GM18861 (cell line): Measurements from ENCODE around the gene MAD1L1.

Experiments
- ATAC-seq: cut with Tn5 transposase; IDR thresholded peaks from one replicate; pipeline ENCODE4 v1.9.1; 2021; ENCODE audit not compliant: unreplicated experiment

The MAD1L1 gene

GRCh38 chr7:1922870-1923236, 309.9 kb downstream of the MAD1L1 start:
- no peak for ATAC-seq

- ATAC-seq, result no peak
These were observed 310.5 kb downstream of the MAD1L1 start for GRCh38 chr7:1922071-1922869.

GRCh38 chr7:1920881-1921280, 311.9 kb downstream of the MAD1L1 start:
- no peak for ATAC-seq

- ATAC-seq, result peak; percentile 66
These were observed 312.5 kb downstream of the MAD1L1 start for GRCh38 chr7:1920266-1920681.

GRCh38 chr7:1919539-1920265, 313.0 kb downstream of the MAD1L1 start:
- no peak for ATAC-seq

- ATAC-seq, result no peak
These were observed 313.7 kb downstream of the MAD1L1 start for GRCh38 chr7:1918881-1919525.

- ATAC-seq, result no peak
These were observed 314.6 kb downstream of the MAD1L1 start for GRCh38 chr7:1918063-1918645.

- ATAC-seq, result no peak
These were observed 315.3 kb downstream of the MAD1L1 start for GRCh38 chr7:1917221-1918062.

- ATAC-seq, result no peak
These were observed 316.2 kb downstream of the MAD1L1 start for GRCh38 chr7:1916601-1916970.

- no peak for ATAC-seq
These were observed 316.7 kb downstream of the MAD1L1 start for GRCh38 chr7:1915956-1916600.

- ATAC-seq, result no peak
These were observed 317.4 kb downstream of the MAD1L1 start for GRCh38 chr7:1915326-1915725.

GRCh38 chr7:1914743-1915142, 318.0 kb downstream of the MAD1L1 start:
- no peak for ATAC-seq

GRCh38 chr7:1914321-1914720, 318.4 kb downstream of the MAD1L1 start:
- no peak for ATAC-seq

GRCh38 chr7:1913466-1914282, 319.1 kb downstream of the MAD1L1 start:
- ATAC-seq, result no peak

- ATAC-seq, result no peak
These were observed 319.9 kb downstream of the MAD1L1 start for GRCh38 chr7:1912593-1913465.

GRCh38 chr7:1911571-1911970, 321.2 kb downstream of the MAD1L1 start:
- no peak for ATAC-seq

- ATAC-seq, result no peak
These were observed 321.9 kb downstream of the MAD1L1 start for GRCh38 chr7:1910827-1911226.

GRCh38 chr7:1910081-1910685, 322.6 kb downstream of the MAD1L1 start:
- ATAC-seq, result no peak
